EL (cell line): Measurements from ENCODE around the gene HNRNPU.

Experiments used
- DNase-seq: peaks from one replicate; pipeline ENCODE4 v3.0.0-alpha.2; 2016

Gene HNRNPU

GRCh38 chr1:244862354-244862698 lies 2.0 kb downstream of the HNRNPU start:
- no peak for DNase-seq

DNA sequence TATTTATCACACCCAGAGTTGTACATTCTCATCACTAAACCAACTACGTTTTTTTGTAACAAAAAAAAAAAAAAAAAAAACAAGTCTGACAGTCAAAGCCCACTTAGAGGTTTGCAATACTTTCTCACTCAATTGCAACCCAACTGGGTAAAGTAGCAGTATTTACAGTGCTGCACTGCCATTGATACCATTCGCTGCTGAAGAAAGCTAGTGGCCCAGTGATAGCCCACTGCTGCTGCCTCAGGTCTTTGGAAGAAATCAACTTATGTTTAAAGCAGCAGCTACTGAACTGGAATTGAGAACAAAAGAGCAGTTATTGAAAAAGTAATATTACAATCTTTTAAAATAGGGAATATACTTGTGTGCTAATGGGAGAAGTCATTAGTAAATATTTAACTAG lies 2.7 kb downstream of the HNRNPU start:
- DNase-seq: no peak

- no peak for DNase-seq
These were observed 3.3 kb downstream of the HNRNPU start for GRCh38 chr1:244860914-244861610.

DNA sequence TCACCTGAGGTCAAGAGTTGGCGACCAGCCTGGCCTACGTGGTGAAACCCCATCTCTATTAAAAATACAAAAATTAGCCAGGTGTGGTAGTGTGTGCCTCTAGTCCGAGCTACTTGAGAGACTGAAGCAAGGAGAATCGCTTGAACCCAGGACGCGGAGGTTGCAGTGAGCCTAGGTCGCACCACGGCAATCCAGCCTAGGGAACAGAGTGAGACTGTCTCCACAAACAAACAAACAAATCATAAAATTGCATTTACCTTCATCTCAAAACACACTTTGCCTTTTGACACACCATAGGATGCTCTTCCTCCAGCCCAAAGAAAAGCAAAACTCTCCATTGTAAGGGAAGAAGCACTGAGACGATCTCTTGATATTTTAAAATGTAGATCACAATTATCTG lies 4.3 kb downstream of the HNRNPU start:
- DNase-seq: no peak

DNA sequence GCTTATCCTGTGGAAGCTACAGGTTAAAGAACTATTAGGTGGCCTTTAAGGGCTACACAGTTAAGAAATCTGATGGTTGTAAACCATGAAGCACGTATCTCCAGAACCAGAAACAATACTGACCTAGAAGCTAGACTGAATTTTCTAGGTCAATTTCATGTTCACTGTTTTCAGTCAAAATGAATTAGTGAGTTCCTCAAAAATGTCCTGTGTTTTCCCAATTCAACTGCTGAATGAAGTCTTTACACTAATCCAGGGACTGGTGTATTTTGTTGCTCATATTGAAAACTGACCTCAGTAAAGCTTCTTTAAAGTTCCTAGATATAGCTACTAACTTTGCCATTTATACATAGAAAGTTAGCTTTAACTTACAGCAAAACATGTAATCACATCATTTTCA lies 6.0 kb downstream of the HNRNPU start:
- no peak for DNase-seq

- no peak for DNase-seq
These were observed 6.6 kb downstream of the HNRNPU start for GRCh38 chr1:244857761-244858160.

GRCh38 chr1:244854865-244855578 lies 9.3 kb downstream of the HNRNPU start:
- no peak for DNase-seq

- DNase-seq: no peak
These were observed 10.2 kb downstream of the HNRNPU start for GRCh38 chr1:244854166-244854565.

DNA sequence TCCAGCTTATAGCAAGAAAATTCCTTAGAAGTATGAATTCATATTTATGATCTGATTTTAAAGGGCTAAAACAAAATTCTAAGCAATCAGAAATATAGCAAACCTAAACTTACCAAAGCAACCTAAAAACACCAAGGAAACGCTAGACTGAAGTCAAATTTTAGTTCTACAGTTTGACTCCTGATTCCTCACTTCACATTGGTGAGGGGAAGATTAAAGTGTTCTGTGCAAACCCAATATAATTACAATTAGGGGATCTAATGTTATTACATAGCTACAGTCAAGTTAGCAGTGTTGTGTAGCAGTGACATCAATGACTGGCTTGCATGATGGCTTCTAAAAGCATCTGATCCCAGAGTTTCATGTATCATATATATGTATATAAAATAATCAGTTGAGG lies 11.6 kb downstream of the HNRNPU start:
- DNase-seq: no peak

DNA sequence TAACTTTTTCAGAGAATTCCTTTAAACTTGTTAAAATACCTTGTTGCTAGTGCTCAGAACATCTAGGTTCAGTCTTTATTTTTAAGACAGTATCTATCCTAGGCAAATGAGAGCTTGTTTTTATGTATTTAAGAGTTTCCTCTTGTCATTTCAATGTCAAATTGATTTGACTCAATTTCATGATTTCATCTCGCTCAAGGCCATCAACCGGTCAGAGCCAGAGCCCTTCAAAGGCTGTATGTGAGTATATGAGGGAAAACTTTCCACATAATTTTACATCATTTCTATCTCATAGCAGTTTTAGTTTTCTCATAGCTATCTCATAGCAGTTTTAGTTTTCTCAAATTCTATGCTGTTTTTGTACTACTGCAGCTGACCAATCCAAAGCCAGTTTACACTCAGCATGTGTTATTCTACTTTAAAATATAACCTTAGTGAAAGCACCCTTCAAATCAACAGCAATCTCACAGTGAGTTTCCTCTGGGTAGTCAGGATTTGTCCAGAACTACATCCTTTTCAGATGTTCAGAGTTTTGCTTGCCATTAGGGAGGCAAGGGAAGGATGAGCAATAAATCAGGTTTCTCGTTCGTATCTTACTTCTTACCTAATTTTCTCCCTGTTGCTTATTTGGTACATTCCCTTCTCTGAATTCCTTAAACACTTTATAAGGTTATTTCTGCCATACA lies 12.7 kb downstream of the HNRNPU start:
- no peak for DNase-seq

DNA sequence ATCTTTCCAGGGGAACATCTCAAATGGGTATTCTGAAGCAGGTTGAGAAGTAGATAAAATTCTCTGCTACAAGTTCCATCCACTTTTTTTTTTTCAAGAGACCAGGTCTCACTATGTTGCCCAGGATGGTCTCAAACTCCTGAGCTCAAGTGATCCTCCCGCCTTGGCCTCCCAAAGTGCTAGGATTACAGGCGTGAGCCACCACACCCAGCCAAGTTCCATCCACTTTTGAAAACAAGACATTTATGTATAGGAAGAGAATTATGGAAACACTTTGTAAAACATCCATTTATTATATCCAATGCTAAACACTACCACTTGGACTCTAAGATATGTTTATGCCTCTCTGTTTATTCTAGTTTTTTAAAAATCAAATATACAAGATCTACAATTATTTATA lies 13.4 kb downstream of the HNRNPU start:
- DNase-seq: no peak

DNA sequence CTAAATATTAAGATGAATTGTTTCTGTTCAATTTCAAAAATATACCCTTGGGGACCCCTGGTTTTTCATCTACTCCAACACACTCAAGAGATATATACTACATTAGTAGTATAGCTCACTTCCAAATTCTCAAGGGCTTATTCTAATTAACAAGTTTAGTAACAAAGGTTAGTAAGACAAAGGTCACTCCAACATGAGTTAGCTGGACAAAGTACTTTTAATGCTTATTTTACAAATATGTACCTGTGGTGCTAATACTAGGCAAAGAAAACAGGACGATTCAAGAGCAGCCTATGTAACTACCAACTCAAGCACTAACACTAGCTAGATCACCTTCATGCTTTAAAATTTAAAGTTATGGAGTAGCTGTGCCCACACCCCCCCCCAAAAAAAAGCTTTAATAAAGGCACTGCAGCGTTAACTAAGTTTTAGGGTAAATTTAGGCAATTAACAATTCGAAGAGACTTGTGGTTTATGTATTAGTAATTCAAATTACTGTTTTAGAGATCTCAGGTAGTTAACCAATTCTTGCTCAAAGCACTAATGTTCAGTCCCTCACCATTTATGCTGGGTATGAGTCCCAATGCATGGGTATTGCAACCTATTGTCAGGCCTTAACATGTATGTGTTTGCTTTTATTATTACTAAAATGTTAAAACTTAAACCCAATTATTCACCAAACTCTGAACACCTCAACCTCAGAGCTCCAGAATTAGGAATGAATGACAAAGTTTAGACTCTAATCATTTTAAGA lies 14.1 kb downstream of the HNRNPU start:
- no peak for DNase-seq

DNA sequence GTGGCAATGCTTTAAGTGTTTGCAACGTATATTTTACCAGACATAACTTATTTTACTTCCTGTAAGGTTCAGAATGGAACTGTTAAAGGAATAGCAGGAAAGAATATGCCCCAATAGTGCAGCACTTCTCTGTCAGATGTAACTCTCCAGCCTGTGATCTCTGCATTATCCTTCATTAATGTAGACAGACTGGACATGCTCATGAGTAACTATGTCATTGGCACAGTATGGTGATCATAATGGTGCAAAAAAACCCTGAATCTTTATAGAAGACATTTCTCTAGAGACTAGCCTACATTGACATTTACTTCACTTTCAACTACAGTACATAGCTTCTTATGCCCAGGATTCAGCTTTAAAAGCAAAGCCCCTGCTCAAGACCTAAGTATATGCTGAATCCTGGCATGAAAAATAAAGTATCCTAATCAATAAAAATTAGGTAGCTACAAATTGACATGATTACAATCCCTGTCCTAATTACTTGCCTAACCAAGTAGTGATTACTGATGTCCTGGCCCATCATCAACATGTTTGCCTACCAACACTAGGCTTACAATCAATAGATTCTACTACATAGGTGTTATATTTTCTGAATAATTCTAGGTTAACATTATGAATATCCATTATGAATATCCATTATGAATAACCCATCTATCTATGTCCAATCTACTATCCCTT lies 15.0 kb downstream of the HNRNPU start:
- DNase-seq: no peak

DNA sequence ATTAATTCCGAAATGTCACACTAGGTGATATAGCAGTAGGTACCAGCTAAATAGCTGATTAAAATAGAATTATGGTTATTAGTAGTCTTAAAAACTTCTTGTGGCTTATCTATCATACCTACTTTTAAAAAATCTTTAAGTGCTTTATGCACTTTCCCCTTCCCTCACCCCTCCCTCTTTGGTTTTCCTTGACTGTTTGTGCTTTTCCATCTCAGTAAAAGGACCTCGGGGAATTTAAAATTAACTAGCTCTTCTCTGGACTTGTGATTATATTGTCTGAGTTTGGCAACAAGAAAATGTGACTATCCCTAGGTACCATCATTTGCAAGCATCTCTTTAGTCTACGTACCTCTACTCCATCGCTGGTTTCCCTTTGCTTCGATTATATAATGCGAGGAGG lies 17.7 kb downstream of the HNRNPU start:
- DNase-seq: no peak

GRCh38 chr1:244844155-244845121 lies 19.9 kb downstream of the HNRNPU start:
- DNase-seq: no peak

DNA sequence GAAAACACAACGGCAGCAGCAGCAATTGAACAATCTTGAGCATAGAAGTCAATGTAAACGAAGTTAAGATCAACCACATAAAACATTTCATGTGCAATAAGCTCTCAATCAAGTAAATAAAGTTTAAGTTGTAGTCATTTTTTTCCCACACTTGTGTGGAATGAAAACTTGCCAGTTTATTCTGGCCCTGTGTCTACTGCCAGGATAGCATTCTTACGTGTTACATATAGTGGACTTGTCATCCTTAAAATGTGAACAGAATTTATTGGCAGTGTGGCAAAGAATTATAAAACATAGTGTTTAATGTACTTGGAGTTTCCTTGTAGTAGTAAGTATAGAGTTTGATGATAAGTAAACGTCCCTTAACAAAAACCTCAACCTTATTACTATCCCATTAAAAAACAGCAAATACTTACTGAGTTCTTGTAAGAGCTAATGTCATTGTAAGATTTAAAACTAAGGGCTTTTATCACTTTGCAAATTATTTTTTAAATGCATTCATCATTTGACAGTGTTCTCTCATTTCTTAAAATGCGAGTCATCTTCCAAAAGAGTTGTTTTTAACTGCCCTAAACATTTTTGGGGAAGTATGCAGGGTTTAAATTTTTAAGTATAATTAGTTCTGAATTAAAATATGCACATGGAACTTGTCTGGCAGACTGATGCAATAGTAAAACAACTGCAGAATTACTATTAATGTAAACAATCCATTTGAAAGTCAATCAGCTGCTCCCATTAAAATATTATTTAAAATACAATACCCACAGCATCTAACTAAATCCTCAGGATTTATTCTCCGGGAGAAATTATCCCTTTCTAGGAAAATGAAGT lies 21.0 kb downstream of the HNRNPU start:
- no peak for DNase-seq

DNA sequence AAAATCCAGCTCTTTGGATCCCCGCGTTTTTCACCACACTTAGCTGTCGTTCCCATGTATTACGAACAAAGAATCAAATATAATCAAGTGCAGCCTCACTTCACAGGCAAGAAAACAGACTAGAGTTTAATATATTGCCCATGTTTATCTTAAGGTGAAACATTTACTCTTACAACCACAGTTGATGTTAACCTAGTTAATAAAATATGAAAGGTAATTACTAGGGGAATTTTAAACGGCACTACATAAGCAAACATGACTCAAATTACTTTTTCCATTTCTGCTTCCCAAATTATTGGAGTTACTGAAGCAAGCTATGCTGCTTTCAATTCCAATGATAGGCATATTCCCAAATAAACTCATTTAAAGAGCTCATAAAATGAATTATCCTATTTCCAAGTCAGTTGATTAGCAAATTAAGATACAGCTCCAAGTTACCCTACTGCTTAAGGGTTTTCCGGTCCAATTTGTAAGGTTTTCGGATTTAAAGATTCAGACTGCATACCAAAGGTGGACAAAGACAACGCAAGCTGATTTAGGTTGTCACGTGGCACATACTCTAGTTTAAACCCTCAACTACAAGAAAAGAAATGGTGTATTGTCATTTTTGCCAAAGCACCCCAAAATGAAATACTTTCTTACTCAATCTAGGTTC lies 22.9 kb downstream of the HNRNPU start:
- DNase-seq: no peak

GRCh38 chr1:244840219-244840794 lies 24.0 kb downstream of the HNRNPU start:
- DNase-seq: no peak

DNA sequence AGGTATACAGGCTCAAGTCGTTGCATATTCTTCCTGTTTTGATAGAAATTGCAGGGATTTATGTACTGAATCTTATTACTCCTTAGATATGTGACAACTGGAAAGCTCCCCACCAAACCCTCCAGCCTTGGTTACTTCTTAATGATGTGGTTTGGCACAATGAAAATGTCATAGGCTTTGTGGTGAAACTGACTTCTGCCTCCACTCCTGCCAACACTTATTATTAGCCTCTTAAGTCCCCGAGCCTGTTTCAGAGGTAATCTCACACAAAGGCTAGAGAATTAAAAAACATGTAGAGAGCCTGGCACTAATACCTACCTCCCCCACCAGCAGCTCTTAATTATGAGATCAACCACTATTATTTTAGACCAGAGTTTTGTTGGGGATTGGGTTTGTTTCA lies 24.7 kb downstream of the HNRNPU start:
- no peak for DNase-seq
